Ureter (tissue), 1 donor: ENCODE results near the gene SLC2A6. TPM values are rescaled to one million over a fixed set of nuclear protein-coding genes. Genes with fewer than 3 reads are reported as not detected.
"Not testable (repeated sequence)": the region's sequence is repeated elsewhere in the genome, so short reads cannot be mapped to it uniquely, and the experiment has no call there.

ENCODE experiments used
- DNase-seq: peaks from one replicate; pipeline ENCODE4 v3.0.0-alpha.2; 2020; ENCODE audit warnings: low spot score
- total RNA-seq: library from RNA; stranded (reverse); gene quantifications from one replicate; pipeline ENCODE4 v1.2.4, GENCODE V29; 2023
- donor health status: DM: yes; HTN: yes; CAD: no.

Gene SLC2A6
- total RNA-seq, 1 donor from 2014 or later, result 19.6 TPM

GRCh38 chr9:133463234-133463863 is 15.6 kb downstream of the SLC2A6 start:
- no peak for DNase-seq

GRCh38 chr9:133461975-133462374 is 16.9 kb downstream of the SLC2A6 start:
- DNase-seq, result no peak

- peak; percentile 84 for DNase-seq
These were observed 18.3 kb downstream of the SLC2A6 start for GRCh38 chr9:133460405-133461175.

GRCh38 chr9:133459476-133460404 is 19.2 kb downstream of the SLC2A6 start, which contains the start of gene CACFD1:
TSS of gene CACFD1 (plus strand) at chr9:133459978. CDS start at chr9:133460067, 89 bp downstream.
- DNase-seq, result peak; percentile 96

- DNase-seq, result no peak
These were observed 20.1 kb downstream of the SLC2A6 start for GRCh38 chr9:133458643-133459312.

GRCh38 chr9:133457748-133458147 is 21.2 kb downstream of the SLC2A6 start:
- no peak for DNase-seq

- no peak for DNase-seq
These were observed 21.7 kb downstream of the SLC2A6 start for GRCh38 chr9:133457233-133457632.

- no peak for DNase-seq
These were observed 22.5 kb downstream of the SLC2A6 start for GRCh38 chr9:133456409-133456808.

GRCh38 chr9:133455936-133456335 is 23.0 kb downstream of the SLC2A6 start:
- no peak for DNase-seq

- DNase-seq, result no peak
These were observed 23.8 kb downstream of the SLC2A6 start for GRCh38 chr9:133454943-133455673.

- DNase-seq, result no peak
These were observed 24.6 kb downstream of the SLC2A6 start for GRCh38 chr9:133454325-133454724.

GRCh38 chr9:133453651-133454050 is 25.2 kb downstream of the SLC2A6 start:
- DNase-seq, result no peak

- DNase-seq, result no peak
These were observed 26.3 kb downstream of the SLC2A6 start for GRCh38 chr9:133452562-133452961.

GRCh38 chr9:133451865-133452264 is 27.0 kb downstream of the SLC2A6 start:
- DNase-seq, result not testable (repeated sequence)

GRCh38 chr9:133449760-133450159 is 29.1 kb downstream of the SLC2A6 start:
- DNase-seq, result peak; percentile 77

- DNase-seq, result no peak
These were observed 30.4 kb downstream of the SLC2A6 start for GRCh38 chr9:133448487-133448972.

- DNase-seq, result no peak
These were observed 33.5 kb downstream of the SLC2A6 start for GRCh38 chr9:133445293-133445969.

- DNase-seq, result no peak
These were observed 34.9 kb downstream of the SLC2A6 start for GRCh38 chr9:133443982-133444381.

- DNase-seq, result no peak
These were observed 35.7 kb downstream of the SLC2A6 start for GRCh38 chr9:133443248-133443647.

- DNase-seq, result no peak
These were observed 37.3 kb downstream of the SLC2A6 start for GRCh38 chr9:133441571-133441970.
